Middle frontal gyrus (tissue), 1 donor: ENCODE data around the gene ZNF74.
A peak's percentile ranks its signal among the peaks of the same experiment; 100 is the strongest.
"Not testable (repeated sequence)": the region's sequence is repeated elsewhere in the genome, so short reads cannot be mapped to it uniquely, and the experiment has no call there.

Experiments used
- DNase-seq: peaks from one replicate; pipeline ENCODE4 v3.0.0-alpha.2; 2015; ENCODE audit warnings: low spot score; ENCODE audit errors: extremely low spot score

The ZNF74 gene

GRCh38 chr22:20442485-20443284, 48.7 kb downstream of the ZNF74 start:
- no peak for DNase-seq

GRCh38 chr22:20444325-20444724, 50.4 kb downstream of the ZNF74 start:
- DNase-seq = no peak

DNA sequence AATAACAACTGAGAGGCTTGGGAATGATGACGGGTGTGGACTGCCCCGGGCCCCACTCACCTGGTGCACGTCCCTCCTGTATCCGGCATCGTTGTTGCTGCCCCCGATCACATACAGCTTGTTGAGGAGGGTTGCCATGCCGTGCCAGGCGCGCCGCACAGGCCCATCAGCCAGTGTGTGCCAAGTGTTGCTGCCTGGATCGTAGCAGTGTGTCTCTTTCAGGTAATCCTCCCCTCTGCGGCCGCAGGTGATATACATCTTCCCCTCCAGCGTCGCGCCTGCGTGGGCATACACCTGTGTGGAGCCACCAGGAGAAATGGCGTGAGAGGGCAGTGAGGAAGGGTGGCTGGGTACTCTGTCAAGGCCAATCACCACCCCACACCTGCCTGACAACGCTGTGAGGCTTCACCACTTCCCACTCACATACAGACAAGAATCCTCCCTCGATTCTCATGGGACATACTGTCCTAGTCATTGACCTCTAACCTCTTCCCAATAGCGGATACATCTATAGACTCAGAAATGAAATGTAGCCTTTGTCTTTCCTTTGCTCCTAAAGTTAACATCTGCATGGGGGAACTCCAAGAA, 52.5 kb downstream of the ZNF74 start:
- DNase-seq = no peak

- DNase-seq = no peak
Observed at GRCh38 chr22:20448630-20449029, 54.7 kb downstream of the ZNF74 start.

DNA sequence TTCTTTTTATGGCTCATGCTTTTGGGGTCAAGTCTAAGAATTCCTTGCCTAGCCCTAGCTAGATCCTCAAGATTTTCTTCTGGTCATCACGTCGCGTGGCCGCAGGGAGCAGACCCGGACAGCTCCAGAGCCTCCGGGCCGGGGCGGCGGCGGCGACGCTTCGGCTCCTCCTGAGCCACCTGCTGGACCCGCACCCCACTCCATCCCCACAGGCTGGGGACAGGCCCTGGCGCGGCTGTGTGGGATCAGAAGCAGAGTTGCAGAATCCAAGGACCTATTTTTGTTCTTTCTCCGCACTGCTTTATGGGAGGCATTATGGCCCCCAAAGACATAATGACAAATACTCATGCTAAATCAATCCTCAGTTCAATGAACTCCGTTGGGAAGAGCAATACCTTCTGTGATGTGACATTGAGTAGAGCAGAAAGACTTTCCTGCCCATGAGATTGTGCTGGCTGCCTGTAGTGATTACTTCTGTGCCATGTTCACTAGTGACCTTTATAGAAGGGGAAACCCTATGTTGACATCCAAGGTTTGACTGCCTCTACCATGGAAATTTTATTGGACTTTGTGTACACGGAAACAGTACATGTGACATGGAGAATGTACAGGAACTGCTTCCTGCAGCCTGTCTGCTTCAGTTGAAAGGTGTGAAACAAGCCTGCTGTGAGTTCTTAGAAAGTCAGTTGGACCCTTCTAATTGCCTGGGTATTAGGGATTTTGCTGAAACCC, 56.0 kb downstream of the ZNF74 start:
- DNase-seq = no peak

- no peak for DNase-seq
Observed at GRCh38 chr22:20450551-20450906, 56.6 kb downstream of the ZNF74 start.

DNA sequence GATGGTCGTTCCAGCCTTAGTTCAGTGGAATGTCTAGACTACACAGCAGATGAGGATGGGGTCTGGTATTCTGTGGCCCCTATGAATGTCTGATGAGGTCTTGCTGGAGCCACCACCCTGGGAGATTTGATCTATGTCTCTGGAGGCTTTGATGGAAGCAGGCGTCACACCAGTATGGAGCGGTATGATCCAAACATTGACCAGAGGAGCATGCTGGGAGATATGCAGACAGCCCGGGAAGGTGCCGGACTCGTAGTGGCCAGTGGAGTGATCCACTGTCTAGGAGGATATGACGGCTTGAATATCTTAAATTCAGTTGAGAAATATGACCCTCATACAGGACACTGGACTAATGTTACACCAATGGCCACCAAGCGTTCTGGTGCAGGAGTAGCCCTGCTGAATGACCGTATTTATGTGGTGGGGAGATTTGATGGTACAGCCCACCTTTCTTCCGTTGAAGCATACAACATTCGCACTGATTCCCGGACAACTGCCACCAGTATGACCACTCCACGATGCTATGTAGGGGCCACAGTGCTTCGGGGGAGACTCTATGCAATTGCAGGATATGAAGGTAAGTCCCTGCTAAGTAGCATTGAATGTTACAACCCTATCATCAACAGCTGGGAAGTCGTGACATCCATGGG, 57.3 kb downstream of the ZNF74 start:
- not testable (repeated sequence) for DNase-seq

- DNase-seq = no peak
Observed at GRCh38 chr22:20451920-20452319, 58.0 kb downstream of the ZNF74 start.

- DNase-seq = no peak
Observed at GRCh38 chr22:20453222-20453621, 59.3 kb downstream of the ZNF74 start.

DNA sequence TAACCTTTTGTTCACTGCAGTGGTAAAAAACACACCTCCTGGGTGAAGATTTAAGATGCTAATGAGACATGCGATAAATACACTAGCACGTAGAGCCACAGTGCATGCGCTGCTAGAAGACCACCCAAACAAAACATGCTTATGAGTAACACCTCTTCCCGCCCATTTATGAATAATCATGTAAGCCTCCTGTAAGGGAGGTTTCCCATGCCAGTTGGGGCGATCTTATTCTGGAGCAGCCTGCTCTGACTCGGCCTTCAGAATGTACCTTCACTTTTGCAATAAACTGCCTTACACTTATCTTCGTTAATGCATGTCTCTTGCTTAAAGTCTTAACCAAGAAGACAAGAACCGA, 61.7 kb downstream of the ZNF74 start:
- DNase-seq = no peak

GRCh38 chr22:20456064-20456721, 62.2 kb downstream of the ZNF74 start:
- peak; percentile 49 for DNase-seq

- no peak for DNase-seq
Observed at GRCh38 chr22:20456722-20457076, 62.7 kb downstream of the ZNF74 start.

DNA sequence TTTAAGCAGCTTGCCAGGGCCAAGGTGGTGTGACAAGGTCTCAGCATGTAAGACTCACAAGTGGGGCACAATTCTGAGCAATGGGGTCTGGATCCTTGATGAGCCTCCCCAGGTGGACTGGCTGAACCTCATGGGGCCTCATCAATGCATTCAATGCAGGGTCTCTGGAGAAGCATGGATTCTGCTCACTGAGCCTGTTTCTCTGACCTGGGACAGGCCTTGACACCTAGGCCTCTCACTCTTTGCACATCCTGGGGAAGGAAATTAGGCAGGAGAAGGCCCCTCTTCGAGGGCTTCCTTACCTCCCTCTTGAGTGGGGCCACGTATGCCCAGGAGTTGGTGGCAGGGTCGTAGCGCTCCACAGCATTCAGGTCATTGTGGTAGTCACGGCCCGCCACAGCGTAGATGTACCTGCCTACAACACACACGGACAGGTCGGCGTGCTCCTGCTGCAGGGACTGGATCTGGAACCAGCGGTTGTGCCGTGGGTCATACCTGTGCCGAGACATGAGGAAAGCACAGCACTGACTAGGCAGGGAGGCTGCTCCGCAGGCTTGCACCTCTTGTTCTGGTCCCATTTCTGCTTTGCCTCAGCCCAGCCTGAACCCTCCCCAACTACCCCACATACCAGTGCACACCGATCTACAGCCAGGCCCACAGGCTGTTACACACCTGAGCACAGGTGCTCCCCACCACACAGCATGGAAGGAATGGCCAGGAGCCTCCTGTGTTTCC, 63.7 kb downstream of the ZNF74 start:
- no peak for DNase-seq
